ENCODE measurements around the gene ACSL1.

ACSL1 gene

GRCh38 chr4:184825896-184826690 is at the start of gene ACSL1:
Gene ACSL1 (minus strand): TSS chr4:184825968. CDS start chr4:184803514, 22,454 bp downstream.
- peak within 1 kb of the TSS; percentile 66 to 75 for H3K9ac ChIP-seq (ENCODE audit: low read length in 2 of 2)
- no peak within 1 kb of the TSS for H3K27ac ChIP-seq (ENCODE audit: low read length)

DNA sequence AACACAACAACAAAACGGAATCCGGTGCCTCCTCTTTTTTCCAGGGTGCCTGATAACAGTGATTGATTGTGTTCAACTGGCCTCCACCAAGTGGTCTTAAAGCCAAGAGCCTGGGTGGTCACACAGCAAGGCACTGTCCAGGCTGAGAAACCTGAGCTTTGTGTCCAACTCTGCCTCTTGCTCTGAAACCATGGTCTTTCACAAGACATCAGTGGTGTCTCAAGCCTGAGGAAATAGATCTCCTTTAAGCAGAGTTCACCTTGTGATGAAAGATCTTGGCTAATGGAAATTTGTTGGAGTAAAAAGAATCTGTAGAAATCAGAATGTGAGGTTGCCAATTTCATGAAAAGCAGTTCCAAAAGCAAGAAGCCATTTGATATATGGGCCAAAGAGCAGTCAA is 47.3 kb upstream of the ACSL1 start:
- H3K36me3 ChIP-seq (ENCODE audit: control insufficient read depth in 2 of 2, insufficient read depth in 2 of 2, low read length in 2 of 2) = no peaks in the 10 kb centered on the region
- no peaks in the 10 kb centered on the region for H3K4me1 ChIP-seq (ENCODE audit: control insufficient read depth, insufficient read depth, low read length)
- no peaks in the 10 kb centered on the region for H3K27me3 ChIP-seq (ENCODE audit: control insufficient read depth in 1 of 2, insufficient read depth in 2 of 2, low read length in 2 of 2)
- H3K4me3 ChIP-seq (ENCODE audit: low read length in 2 of 2) = no peak overlapping the region
- H3K9ac ChIP-seq (ENCODE audit: low read length in 2 of 2) = no peak overlapping the region
- peaks cover 0 to 4% of the 10 kb centered on the region in 2 donors for H3K9me3 ChIP-seq (ENCODE audit: control insufficient read depth in 2 of 2, low read length in 2 of 2)
- H3K27ac ChIP-seq (ENCODE audit: low read length) = no peak overlapping the region

More at GRCh38 chr4:184825896-184826690, at the start of gene ACSL1:
- Histone ChIP-seq H3K4me1 (ENCODE audit: control insufficient read depth, insufficient read depth, low read length) (peaks cover 15% of the 10 kb centered on the region), H3K9me3 (ENCODE audit: control insufficient read depth in 2 of 2, low read length in 2 of 2) (no peaks in the 10 kb centered on the region), H3K4me3 (ENCODE audit: low read length in 2 of 2) (peak within 1 kb of the TSS; percentile 65 to 80), H3K36me3 (ENCODE audit: control insufficient read depth in 2 of 2, insufficient read depth in 2 of 2, low read length in 2 of 2) (no peaks in the 10 kb centered on the region), H3K27me3 (ENCODE audit: control insufficient read depth in 1 of 2, insufficient read depth in 2 of 2, low read length in 2 of 2) (no peaks in the 10 kb centered on the region)

DNA sequence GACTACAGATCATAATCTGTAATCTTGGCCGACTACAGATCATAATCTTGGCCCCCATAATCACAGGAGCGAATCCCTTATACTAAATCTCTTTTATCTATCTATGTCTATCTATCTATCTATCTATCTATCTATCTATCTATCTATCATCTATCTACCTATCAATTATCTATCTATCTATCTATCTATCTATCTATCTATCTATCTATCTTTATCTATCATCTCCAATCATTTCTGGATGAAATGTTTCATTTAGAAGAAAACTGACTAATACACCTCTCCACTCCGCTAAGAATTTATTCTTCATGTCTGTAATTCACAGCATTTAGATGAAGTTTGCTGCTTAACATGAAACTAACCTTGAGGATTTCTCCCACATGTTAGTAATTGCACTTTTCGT is 45.0 kb upstream of the ACSL1 start:
- Histone ChIP-seq H3K9ac (ENCODE audit: low read length in 2 of 2) (no peak overlapping the region), H3K27ac (ENCODE audit: low read length) (no peak overlapping the region), H3K4me3 (ENCODE audit: low read length in 2 of 2) (no peak overlapping the region), H3K27me3 (ENCODE audit: control insufficient read depth in 1 of 2, insufficient read depth in 2 of 2, low read length in 2 of 2) (no peaks in the 10 kb centered on the region), H3K36me3 (ENCODE audit: control insufficient read depth in 2 of 2, insufficient read depth in 2 of 2, low read length in 2 of 2) (no peaks in the 10 kb centered on the region), H3K4me1 (ENCODE audit: control insufficient read depth, insufficient read depth, low read length) (no peaks in the 10 kb centered on the region), H3K9me3 (ENCODE audit: control insufficient read depth in 2 of 2, low read length in 2 of 2) (peaks cover 0 to 4% of the 10 kb centered on the region in 2 donors)

DNA sequence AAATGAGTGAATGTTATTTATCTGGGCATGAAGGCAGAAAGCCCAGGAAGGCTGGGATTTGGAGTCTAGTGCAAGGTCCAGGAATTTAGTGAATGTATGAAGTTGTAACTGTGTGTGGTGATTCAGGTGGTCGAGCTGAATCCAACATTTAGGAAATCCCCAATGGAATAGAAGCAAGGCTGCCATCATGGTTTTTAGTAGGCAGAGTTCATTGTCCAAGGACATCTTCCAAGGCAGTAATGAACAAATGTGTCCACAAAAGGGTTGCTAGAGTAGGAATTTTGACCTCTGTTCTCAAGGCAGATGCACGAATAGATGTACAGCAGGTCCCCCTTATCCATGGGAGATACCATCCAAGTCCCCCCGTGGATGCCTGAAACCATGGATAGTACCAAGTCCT is 42.9 kb upstream of the ACSL1 start:
- H3K36me3 ChIP-seq (ENCODE audit: control insufficient read depth in 2 of 2, insufficient read depth in 2 of 2, low read length in 2 of 2) = no peaks in the 10 kb centered on the region

DNA sequence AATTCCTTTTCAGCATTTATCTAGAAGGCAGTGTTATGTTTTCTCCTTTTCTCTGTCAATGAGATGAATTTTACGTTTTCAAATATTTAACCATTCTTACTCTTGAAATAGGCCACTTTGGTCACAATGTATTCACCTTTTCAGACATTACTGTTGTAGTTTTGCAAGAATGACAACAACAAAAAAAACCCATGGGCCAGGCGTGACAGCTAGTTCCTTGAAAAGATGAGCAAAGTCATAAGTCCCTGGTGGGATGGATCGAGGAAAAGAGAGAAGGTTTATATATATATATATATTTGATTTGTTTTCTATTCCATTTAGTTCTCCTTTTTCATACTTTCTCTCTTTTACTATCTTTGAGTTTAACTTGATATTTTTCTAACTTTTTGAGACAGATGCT is 38.1 kb upstream of the ACSL1 start:
- Histone ChIP-seq H3K27me3 (ENCODE audit: control insufficient read depth in 1 of 2, insufficient read depth in 2 of 2, low read length in 2 of 2) (no peaks in the 10 kb centered on the region), H3K9ac (ENCODE audit: low read length in 2 of 2) (no peak overlapping the region), H3K36me3 (ENCODE audit: control insufficient read depth in 2 of 2, insufficient read depth in 2 of 2, low read length in 2 of 2) (no peaks in the 10 kb centered on the region), H3K4me3 (ENCODE audit: low read length in 2 of 2) (no peak overlapping the region), H3K9me3 (ENCODE audit: control insufficient read depth in 2 of 2, low read length in 2 of 2) (no peaks in the 10 kb centered on the region), H3K27ac (ENCODE audit: low read length) (no peak overlapping the region), H3K4me1 (ENCODE audit: control insufficient read depth, insufficient read depth, low read length) (no peaks in the 10 kb centered on the region)

More for the DNA sequence above, 42.9 kb upstream of the ACSL1 start:
- H3K4me1 ChIP-seq (ENCODE audit: control insufficient read depth, insufficient read depth, low read length) = no peaks in the 10 kb centered on the region
- no peak overlapping the region for H3K27ac ChIP-seq (ENCODE audit: low read length)
- no peaks in the 10 kb centered on the region for H3K27me3 ChIP-seq (ENCODE audit: control insufficient read depth in 1 of 2, insufficient read depth in 2 of 2, low read length in 2 of 2)
- H3K4me3 ChIP-seq (ENCODE audit: low read length in 2 of 2) = no peak overlapping the region
- no peak overlapping the region for H3K9ac ChIP-seq (ENCODE audit: low read length in 2 of 2)
- peaks cover 0 to 4% of the 10 kb centered on the region in 2 donors for H3K9me3 ChIP-seq (ENCODE audit: control insufficient read depth in 2 of 2, low read length in 2 of 2)

DNA sequence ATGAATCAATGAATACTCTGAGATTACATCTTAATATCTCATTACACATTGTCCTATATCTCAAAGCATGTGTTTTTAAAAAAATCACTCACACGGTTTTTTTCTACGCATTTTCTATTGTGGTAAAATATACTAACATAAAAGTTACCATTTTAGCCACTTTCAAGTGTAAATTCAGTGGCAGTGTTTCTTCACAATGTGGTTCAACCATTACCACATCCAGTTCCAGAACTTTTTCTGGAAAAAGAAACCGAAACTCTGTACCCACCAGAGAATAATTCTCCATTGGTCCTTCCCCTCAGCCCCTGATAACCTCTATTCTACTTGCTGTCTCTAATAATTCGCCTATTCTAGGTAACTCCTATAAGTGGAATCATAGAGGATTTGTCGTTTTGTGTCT is 35.3 kb upstream of the ACSL1 start:
- Histone ChIP-seq H3K4me3 (ENCODE audit: low read length in 2 of 2) (no peak overlapping the region), H3K36me3 (ENCODE audit: control insufficient read depth in 2 of 2, insufficient read depth in 2 of 2, low read length in 2 of 2) (no peaks in the 10 kb centered on the region), H3K9me3 (ENCODE audit: control insufficient read depth in 2 of 2, low read length in 2 of 2) (no peaks in the 10 kb centered on the region), H3K9ac (ENCODE audit: low read length in 2 of 2) (no peak overlapping the region), H3K27me3 (ENCODE audit: control insufficient read depth in 1 of 2, insufficient read depth in 2 of 2, low read length in 2 of 2) (no peaks in the 10 kb centered on the region), H3K27ac (ENCODE audit: low read length) (no peak overlapping the region), H3K4me1 (ENCODE audit: control insufficient read depth, insufficient read depth, low read length) (no peaks in the 10 kb centered on the region)

DNA sequence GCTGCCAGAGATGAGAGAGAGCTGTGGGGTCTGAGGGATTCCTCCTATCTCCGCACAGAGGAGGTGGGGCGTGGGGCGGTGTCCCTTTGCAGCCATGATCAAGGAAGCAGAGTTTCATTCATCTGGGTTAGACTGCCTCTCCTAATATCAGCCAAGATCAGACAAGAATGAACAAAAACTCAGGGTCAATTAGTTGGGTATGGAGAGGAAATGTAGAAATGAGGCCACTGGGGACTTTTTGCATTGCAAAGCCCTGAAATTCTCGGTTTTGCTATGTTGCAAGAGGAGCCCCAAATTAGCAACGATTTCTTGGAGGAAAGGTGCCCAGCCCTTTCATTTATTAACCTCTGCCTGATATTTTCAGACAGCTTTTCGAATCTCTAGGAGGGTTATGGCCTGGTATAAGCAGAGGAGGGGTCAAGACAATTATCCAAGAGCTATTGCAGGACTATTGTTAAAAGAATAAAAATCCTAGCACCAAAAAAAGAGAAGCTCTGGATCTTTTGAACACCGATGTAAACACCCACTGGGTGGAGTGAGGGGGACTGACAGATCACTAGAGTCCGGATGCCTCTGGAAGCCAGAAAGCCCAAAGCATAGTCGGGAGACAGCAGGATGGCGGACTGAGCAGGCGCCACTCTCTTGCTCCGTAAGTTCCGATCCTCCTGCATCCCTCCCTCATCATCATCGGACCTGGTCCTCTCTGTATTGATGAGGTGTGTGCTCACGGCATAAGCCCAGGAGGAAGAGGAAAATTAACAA is 34.4 kb upstream of the ACSL1 start:
- no peak overlapping the region for H3K9ac ChIP-seq (ENCODE audit: low read length in 2 of 2)
- no peak overlapping the region for H3K27ac ChIP-seq (ENCODE audit: low read length)
- H3K4me3 ChIP-seq (ENCODE audit: low read length in 2 of 2) = no peak overlapping the region
- H3K9me3 ChIP-seq (ENCODE audit: control insufficient read depth in 2 of 2, low read length in 2 of 2) = no peaks in the 10 kb centered on the region
- no peaks in the 10 kb centered on the region for H3K27me3 ChIP-seq (ENCODE audit: control insufficient read depth in 1 of 2, insufficient read depth in 2 of 2, low read length in 2 of 2)
- no peaks in the 10 kb centered on the region for H3K36me3 ChIP-seq (ENCODE audit: control insufficient read depth in 2 of 2, insufficient read depth in 2 of 2, low read length in 2 of 2)
- H3K4me1 ChIP-seq (ENCODE audit: control insufficient read depth, insufficient read depth, low read length) = no peaks in the 10 kb centered on the region

DNA sequence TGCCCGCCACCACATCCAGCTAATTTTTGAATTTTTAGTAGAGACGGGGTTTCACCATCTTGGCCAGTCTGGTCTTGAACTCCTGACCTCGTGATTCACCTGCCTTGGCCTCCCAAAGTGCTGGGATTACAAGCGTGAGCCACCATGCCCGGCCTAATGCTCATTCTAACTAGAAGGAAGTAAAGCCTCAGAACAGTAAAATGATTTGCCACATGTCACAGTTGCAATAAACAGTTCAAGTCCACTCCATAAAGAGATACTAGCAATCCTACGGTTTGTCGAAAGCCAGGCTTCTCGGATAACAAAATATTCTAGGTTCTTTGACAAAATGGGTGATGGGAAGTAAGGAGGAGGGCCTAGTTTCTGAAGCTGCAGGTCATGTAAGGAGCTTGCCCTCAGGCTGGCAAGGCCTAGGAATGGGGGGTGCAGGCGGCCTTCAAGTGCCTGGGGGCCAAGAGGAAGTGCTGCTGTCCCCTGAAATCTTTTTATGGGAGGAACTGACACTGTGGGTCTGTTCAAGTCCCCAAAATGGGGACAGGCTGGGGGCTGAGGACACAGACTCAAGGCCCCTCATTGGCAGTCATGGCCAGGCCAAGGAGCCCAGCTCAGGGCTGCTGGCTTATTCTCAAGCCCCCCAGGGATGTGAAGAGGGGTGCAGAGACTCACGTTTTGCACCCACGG is 31.8 kb upstream of the ACSL1 start:
- H3K9me3 ChIP-seq (ENCODE audit: control insufficient read depth in 2 of 2, low read length in 2 of 2) = no peaks in the 10 kb centered on the region
- no peaks in the 10 kb centered on the region for H3K4me1 ChIP-seq (ENCODE audit: control insufficient read depth, insufficient read depth, low read length)
- no peak overlapping the region for H3K27ac ChIP-seq (ENCODE audit: low read length)
- H3K27me3 ChIP-seq (ENCODE audit: control insufficient read depth in 1 of 2, insufficient read depth in 2 of 2, low read length in 2 of 2) = no peaks in the 10 kb centered on the region
- no peak overlapping the region for H3K9ac ChIP-seq (ENCODE audit: low read length in 2 of 2)
- H3K4me3 ChIP-seq (ENCODE audit: low read length in 2 of 2) = no peak overlapping the region
- no peaks in the 10 kb centered on the region for H3K36me3 ChIP-seq (ENCODE audit: control insufficient read depth in 2 of 2, insufficient read depth in 2 of 2, low read length in 2 of 2)

DNA sequence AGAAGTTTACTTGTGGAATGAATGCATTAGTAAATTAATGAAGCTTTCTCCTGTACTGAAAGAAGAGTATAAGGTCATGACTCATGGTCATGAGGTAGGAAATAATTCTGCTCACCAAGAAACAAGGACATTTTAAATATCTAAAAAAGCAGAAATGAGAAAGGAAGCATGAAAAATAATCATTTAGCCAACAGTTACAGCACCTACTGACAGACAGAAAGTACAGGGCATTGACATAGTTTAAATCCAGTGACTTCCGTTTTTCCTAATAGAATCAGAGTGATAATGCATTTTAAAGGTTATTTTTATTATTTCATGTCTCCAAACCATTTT is 30.5 kb upstream of the ACSL1 start:
- Histone ChIP-seq H3K36me3 (ENCODE audit: control insufficient read depth in 2 of 2, insufficient read depth in 2 of 2, low read length in 2 of 2) (no peaks in the 10 kb centered on the region), H3K9ac (ENCODE audit: low read length in 2 of 2) (no peak overlapping the region), H3K4me3 (ENCODE audit: low read length in 2 of 2) (no peak overlapping the region), H3K4me1 (ENCODE audit: control insufficient read depth, insufficient read depth, low read length) (no peaks in the 10 kb centered on the region), H3K9me3 (ENCODE audit: control insufficient read depth in 2 of 2, low read length in 2 of 2) (no peaks in the 10 kb centered on the region), H3K27ac (ENCODE audit: low read length) (no peak overlapping the region), H3K27me3 (ENCODE audit: control insufficient read depth in 1 of 2, insufficient read depth in 2 of 2, low read length in 2 of 2) (no peaks in the 10 kb centered on the region)

DNA sequence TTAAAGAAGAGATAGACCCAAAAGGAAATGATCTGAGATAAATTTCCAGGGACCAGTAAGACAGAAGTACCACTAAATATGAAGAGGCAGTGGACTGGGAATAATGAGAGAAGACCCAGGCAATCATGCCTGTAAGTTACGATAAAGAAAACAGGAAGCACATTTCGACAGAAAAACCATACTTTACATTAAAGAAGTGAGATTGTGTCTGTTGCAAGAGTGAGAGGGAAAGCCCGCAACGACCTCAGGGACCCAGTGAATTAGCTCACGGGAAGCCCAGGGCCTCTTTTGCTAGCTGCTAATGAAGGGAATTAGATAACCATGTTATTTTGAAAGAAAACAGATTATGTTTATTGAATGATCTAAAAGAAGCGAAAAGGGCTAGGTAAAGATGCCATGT is 28.9 kb upstream of the ACSL1 start:
- Histone ChIP-seq H3K4me1 (ENCODE audit: control insufficient read depth, insufficient read depth, low read length) (no peaks in the 10 kb centered on the region), H3K4me3 (ENCODE audit: low read length in 2 of 2) (no peak overlapping the region), H3K27ac (ENCODE audit: low read length) (no peak overlapping the region), H3K9me3 (ENCODE audit: control insufficient read depth in 2 of 2, low read length in 2 of 2) (no peaks in the 10 kb centered on the region), H3K36me3 (ENCODE audit: control insufficient read depth in 2 of 2, insufficient read depth in 2 of 2, low read length in 2 of 2) (no peaks in the 10 kb centered on the region), H3K9ac (ENCODE audit: low read length in 2 of 2) (no peak overlapping the region), H3K27me3 (ENCODE audit: control insufficient read depth in 1 of 2, insufficient read depth in 2 of 2, low read length in 2 of 2) (no peaks in the 10 kb centered on the region)

All from stomach smooth muscle (tissue), 2 donors.